ENCODE results near the gene STK32A.

GRCh38 chr5:147216552-147217154, 18.2 kb upstream of the STK32A start:
- TF ChIP-seq CTCF (IDR thresholded peaks at IDR 0.05), result no peak
- no peak for TF ChIP-seq POLR2AphosphoS5 (IDR thresholded peaks at IDR 0.05)
- no peak for TF ChIP-seq POLR2A (IDR thresholded peaks at IDR 0.05)
- no peak for TF ChIP-seq EP300 (IDR thresholded peaks at IDR 0.05)
